ENCODE results near the gene SOX6.

DNA sequence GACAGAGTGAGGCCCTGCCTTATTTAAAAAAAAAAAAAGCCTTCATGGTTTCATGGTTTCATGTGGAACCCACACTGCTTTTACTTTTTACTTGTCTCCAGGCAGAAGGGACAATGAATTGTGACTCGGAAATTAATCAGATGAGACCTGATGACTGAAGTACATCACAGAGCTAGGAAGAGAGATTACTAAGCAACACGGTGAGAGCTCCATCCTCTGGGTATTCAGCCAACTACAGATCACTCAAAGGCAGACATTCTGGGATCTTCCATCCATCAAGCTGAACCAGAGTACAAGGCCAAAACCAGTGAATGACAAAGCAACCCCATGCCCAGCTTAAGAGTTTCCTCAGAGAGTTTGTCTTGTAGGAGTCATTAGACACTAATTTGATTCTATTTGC lies 433.2 kb downstream of the SOX6 start:
- TF ChIP-seq, protein P1, sequence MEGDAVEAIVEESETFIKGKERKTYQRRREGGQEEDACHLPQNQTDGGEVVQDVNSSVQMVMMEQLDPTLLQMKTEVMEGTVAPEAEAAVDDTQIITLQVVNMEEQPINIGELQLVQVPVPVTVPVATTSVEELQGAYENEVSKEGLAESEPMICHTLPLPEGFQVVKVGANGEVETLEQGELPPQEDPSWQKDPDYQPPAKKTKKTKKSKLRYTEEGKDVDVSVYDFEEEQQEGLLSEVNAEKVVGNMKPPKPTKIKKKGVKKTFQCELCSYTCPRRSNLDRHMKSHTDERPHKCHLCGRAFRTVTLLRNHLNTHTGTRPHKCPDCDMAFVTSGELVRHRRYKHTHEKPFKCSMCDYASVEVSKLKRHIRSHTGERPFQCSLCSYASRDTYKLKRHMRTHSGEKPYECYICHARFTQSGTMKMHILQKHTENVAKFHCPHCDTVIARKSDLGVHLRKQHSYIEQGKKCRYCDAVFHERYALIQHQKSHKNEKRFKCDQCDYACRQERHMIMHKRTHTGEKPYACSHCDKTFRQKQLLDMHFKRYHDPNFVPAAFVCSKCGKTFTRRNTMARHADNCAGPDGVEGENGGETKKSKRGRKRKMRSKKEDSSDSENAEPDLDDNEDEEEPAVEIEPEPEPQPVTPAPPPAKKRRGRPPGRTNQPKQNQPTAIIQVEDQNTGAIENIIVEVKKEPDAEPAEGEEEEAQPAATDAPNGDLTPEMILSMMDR (IDR thresholded peaks at IDR 0.05) = no peak
- TF ChIP-seq POLR2A (IDR thresholded peaks at IDR 0.05) (no peak), EP300 (IDR thresholded peaks at IDR 0.05; ENCODE audit: low read depth) (no peak), POLR2AphosphoS5 (IDR thresholded peaks at IDR 0.05) (no peak)
